ENCODE results near the gene YPEL2. TPM values are rescaled to one million over a fixed set of nuclear protein-coding genes. Genes with fewer than 3 reads are reported as not detected.

YPEL2 gene
- polyA plus RNA-seq, 3 donors = 21.5 to 63.1 (median 25.1) TPM

GRCh38 chr17:59439262-59439661, 107.8 kb downstream of the YPEL2 start:
- Mint-ChIP-seq H3K9me3 (peaks cover 0 to 2% (median 0%) of the 10 kb centered on the region in 7 donors), H3K27me3 (ENCODE audit: low read depth in 3 of 3) (peaks cover 0 to 5% (median 1%) of the 10 kb centered on the region in 3 donors), H3K27ac (peak overlapping the region in 2 of 7 donors; percentile 67 to 72), H3K4me3 (no peak overlapping the region), H3K4me1 (peaks cover 63% of the 10 kb centered on the region), H3K36me3 (no peaks in the 10 kb centered on the region)
- intact Hi-C loops (cut with micrococcal nuclease) = loop anchor here (1.0 to 5.0 kb wide), 3 partner anchors 62 to 128 kb away; no protein-coding TSS in a partner anchor
- no peak overlapping the region for H2AFZ ChIP-seq (ENCODE audit: insufficient read depth, low read depth, low read length, poor library complexity, severe bottlenecking)
- no peaks in the 10 kb centered on the region for H4K20me1 ChIP-seq (ENCODE audit: insufficient read depth, low read length)
- WGBS (ENCODE audit: insufficient coverage) = no CpG with 5 or more reads among the region's 4 CpGs
- no peaks in the 10 kb centered on the region for H3K36me3 ChIP-seq (replicated peaks in 1 of 2; ENCODE audit: control insufficient read depth in 1 of 2, insufficient read depth in 2 of 2, low read length in 2 of 2)
- no peaks in the 10 kb centered on the region for H3K27me3 ChIP-seq (ENCODE audit: control insufficient read depth in 2 of 2, insufficient read depth in 2 of 2, low read length in 2 of 2)
- peak overlapping the region in 1 of 2 donors; percentile 91 for H3K27ac ChIP-seq (ENCODE audit: low read depth in 1 of 2, low read length in 2 of 2)
- peaks cover 55 to 63% of the 10 kb centered on the region in 2 donors for H3K4me1 ChIP-seq (ENCODE audit: control insufficient read depth in 1 of 2, insufficient read depth in 2 of 2, low read length in 2 of 2)
- H3K79me2 ChIP-seq (ENCODE audit: insufficient read depth, low read length) = no peaks in the 10 kb centered on the region
- no peaks in the 10 kb centered on the region for H3K9me3 ChIP-seq (replicated peaks in 1 of 2; ENCODE audit: control insufficient read depth in 1 of 2, insufficient read depth in 1 of 2, low read length in 2 of 2)
- no peak for TF ChIP-seq CTCF (IDR thresholded peaks at IDR 0.05)
- DNase-seq = no peak
- no peak overlapping the region for H3K9ac ChIP-seq (ENCODE audit: insufficient read depth, low read length, poor library complexity, severe bottlenecking)
- no peak overlapping the region for H3K4me3 ChIP-seq (replicated peaks in 1 of 3; ENCODE audit: low read depth in 2 of 3, low read length in 3 of 3)
- H3K4me2 ChIP-seq (replicated peaks; ENCODE audit: extremely low read depth, low read length, poor library complexity, severe bottlenecking) = no peak overlapping the region

GRCh38 chr17:59439741-59440211, 108.3 kb downstream of the YPEL2 start:
- no peaks in the 10 kb centered on the region for H3K9me3 ChIP-seq (replicated peaks in 1 of 2; ENCODE audit: control insufficient read depth in 1 of 2, insufficient read depth in 1 of 2, low read length in 2 of 2)
- peaks cover 50 to 58% of the 10 kb centered on the region in 2 donors for H3K4me1 ChIP-seq (ENCODE audit: control insufficient read depth in 1 of 2, insufficient read depth in 2 of 2, low read length in 2 of 2)
- H3K4me3 Mint-ChIP-seq = no peak overlapping the region
- H3K9ac ChIP-seq (ENCODE audit: insufficient read depth, low read length, poor library complexity, severe bottlenecking) = no peak overlapping the region
- H3K4me1 Mint-ChIP-seq = peaks cover 60% of the 10 kb centered on the region
- no peak overlapping the region for H3K27ac ChIP-seq (ENCODE audit: low read depth in 1 of 2, low read length in 2 of 2)
- H2AFZ ChIP-seq (ENCODE audit: insufficient read depth, low read depth, low read length, poor library complexity, severe bottlenecking) = no peak overlapping the region
- peaks cover 0 to 2% (median 0%) of the 10 kb centered on the region in 7 donors for H3K9me3 Mint-ChIP-seq
- H3K36me3 Mint-ChIP-seq = no peaks in the 10 kb centered on the region
- no peak overlapping the region for H3K4me2 ChIP-seq (replicated peaks; ENCODE audit: extremely low read depth, low read length, poor library complexity, severe bottlenecking)
- whole genome bisulfite sequencing (ENCODE audit: insufficient coverage) = 100% methylated on average over 1 of the region's 6 CpGs
- no peak for TF ChIP-seq CTCF (IDR thresholded peaks at IDR 0.05)
- H3K27me3 ChIP-seq (ENCODE audit: control insufficient read depth in 2 of 2, insufficient read depth in 2 of 2, low read length in 2 of 2) = no peaks in the 10 kb centered on the region
- peaks cover 0 to 5% (median 1%) of the 10 kb centered on the region in 3 donors for H3K27me3 Mint-ChIP-seq (ENCODE audit: low read depth in 3 of 3)
- no peak overlapping the region for H3K4me3 ChIP-seq (replicated peaks in 1 of 3; ENCODE audit: low read depth in 2 of 3, low read length in 3 of 3)
- DNase-seq = no peak
- H4K20me1 ChIP-seq (ENCODE audit: insufficient read depth, low read length) = no peaks in the 10 kb centered on the region
- no peaks in the 10 kb centered on the region for H3K79me2 ChIP-seq (ENCODE audit: insufficient read depth, low read length)
- peak overlapping the region in 1 of 7 donors; percentile 13 for H3K27ac Mint-ChIP-seq
- intact Hi-C loops (cut with micrococcal nuclease) = loop anchor here (1.0 to 5.0 kb wide), 6 partner anchors 62 to 217 kb away; partner anchors contain the start of genes YPEL2 (in 2 of the 2) and GDPD1 (in 1 of the 2)
- H3K36me3 ChIP-seq (replicated peaks in 1 of 2; ENCODE audit: control insufficient read depth in 1 of 2, insufficient read depth in 2 of 2, low read length in 2 of 2) = no peaks in the 10 kb centered on the region

Data from CD14-positive monocyte (primary cell).